Transverse colon (tissue), 3 donors: ENCODE data around the gene SLC2A13.

ENCODE experiments used
- CTCF ChIP-seq, 5 experiments: fragments of 200-600 bp in 3 of 5; fragments of 450-650 bp in 2 of 5; sonication (generic) in 3 of 5; IDR thresholded peaks; 1 replicate in 2 of 5; 2 replicates in 3 of 5; pipeline ENCODE4 v1.5.1; 2016 to 2017; ENCODE audit warnings: antibody characterized with exemption in 5 of 5, inconsistent platforms in 3 of 5, mild to moderate bottlenecking in 2 of 5, moderate library complexity in 1 of 5
- POLR2A ChIP-seq: fragments of 450-650 bp; IDR thresholded peaks from one replicate; pipeline ENCODE4 v1.6.1; 2016; ENCODE audit warnings: antibody characterized with exemption, mild to moderate bottlenecking, moderate library complexity

DNA sequence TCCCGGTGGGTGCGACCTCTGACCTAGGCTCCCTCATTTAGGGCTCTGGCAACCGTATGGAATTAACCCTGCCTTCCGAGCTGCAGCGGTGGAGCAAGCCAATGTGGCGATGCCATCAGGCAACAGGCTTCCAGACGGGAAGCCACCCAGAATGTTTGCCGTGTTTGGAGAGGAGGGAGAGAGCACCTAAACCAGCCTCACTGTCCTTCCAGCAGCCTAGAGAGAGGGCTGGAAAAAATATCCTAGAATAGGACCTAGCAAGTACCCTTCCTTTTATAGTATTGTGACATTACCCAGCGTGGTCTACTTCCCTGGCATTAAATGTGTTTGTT is 287 bp upstream of the SLC2A13 start:
- TF ChIP-seq POLR2A (no peak), CTCF (IDR thresholded peaks at IDR 0.05) (no peak)
